Upper lobe of right lung (tissue), 1 donor: ENCODE measurements around the gene DGUOK. TPM values are rescaled to one million over a fixed set of nuclear protein-coding genes. Genes with fewer than 3 reads are reported as not detected.

Experiments
- ATAC-seq: fragments of 200-7000 bp; cut with Tn5 transposase; one replicate; pipeline ENCODE4 v1.9.1; 2020; ENCODE audit warnings: mild to moderate bottlenecking, moderate library complexity
- DNase-seq: peaks from one replicate; pipeline ENCODE4 v3.0.0-alpha.2; 2020
- H3K27ac ChIP-seq: fragments of 200-600 bp; one replicate; pipeline ENCODE4 v1.8.0; 2022
- H3K27me3 ChIP-seq: fragments of 200-600 bp; one replicate; pipeline ENCODE4 v1.8.0; 2022; ENCODE audit warnings: mild to moderate bottlenecking
- H3K36me3 ChIP-seq: fragments of 200-600 bp; one replicate; pipeline ENCODE4 v1.8.0; 2022
- H3K4me1 ChIP-seq: fragments of 200-600 bp; one replicate; pipeline ENCODE4 v1.8.0; 2022
- H3K4me3 ChIP-seq: fragments of 200-600 bp; one replicate; pipeline ENCODE4 v1.8.0; 2022; ENCODE audit warnings: mild to moderate bottlenecking
- H3K9me3 ChIP-seq: fragments of 200-600 bp; one replicate; pipeline ENCODE4 v1.8.0; 2022
- intact Hi-C: fragments of 100-400 bp; cut with DNase I; formaldehyde crosslinking; loops from one replicate; pipeline ENCODE4 v1.11.0; 2022
- total RNA-seq: library from RNA; stranded (reverse); fragmentation: NEBNext Ultra II Directional; extraction: Animal tissue kit (Norgen Biotek cat#: 25700); gene quantifications from one replicate; pipeline ENCODE4 v1.2.1, GENCODE V29; 2021
- TF ChIP-seq, protein P1 (sequence below): fragments of 200-600 bp; IDR thresholded peaks from one replicate; pipeline ENCODE4 v1.8.0; 2022; ENCODE audit warnings: antibody characterized with exemption
- donor health status: DM: no; HTN: yes; CAD: no; lungs with severe emphysema.

The DGUOK gene
- total RNA-seq, 1 donor from 2014 or later = 34.4 TPM

DNA sequence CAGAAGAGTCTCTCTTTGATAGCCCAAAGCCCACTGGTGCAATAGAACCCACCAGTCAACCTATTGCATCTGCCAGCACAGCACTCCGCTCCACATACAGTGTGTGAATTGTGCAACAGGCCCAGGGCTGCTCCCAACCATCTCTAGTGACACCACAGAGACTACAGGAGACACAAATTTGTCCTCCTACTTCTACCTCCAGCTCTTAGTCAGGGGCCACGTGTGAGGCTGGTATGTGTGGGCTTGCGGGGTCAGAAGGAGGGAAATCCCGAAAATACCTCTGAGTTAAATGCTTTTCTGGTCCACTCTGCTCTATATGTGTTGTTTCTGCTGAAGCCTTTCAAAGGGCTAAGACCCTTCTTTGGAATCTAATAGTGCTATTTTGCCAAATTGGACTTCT is 18.0 kb downstream of the DGUOK start:
- Histone ChIP-seq H3K9me3 (no peaks in the 10 kb centered on the region), H3K27ac (no peak overlapping the region), H3K4me3 (no peak overlapping the region), H3K27me3 (no peaks in the 10 kb centered on the region), H3K4me1 (peaks cover 10% of the 10 kb centered on the region), H3K36me3 (peaks cover 58% of the 10 kb centered on the region)
- ATAC-seq (no peak), DNase-seq (no peak)
- intact Hi-C loops = no loop called here
- TF ChIP-seq, protein P1, sequence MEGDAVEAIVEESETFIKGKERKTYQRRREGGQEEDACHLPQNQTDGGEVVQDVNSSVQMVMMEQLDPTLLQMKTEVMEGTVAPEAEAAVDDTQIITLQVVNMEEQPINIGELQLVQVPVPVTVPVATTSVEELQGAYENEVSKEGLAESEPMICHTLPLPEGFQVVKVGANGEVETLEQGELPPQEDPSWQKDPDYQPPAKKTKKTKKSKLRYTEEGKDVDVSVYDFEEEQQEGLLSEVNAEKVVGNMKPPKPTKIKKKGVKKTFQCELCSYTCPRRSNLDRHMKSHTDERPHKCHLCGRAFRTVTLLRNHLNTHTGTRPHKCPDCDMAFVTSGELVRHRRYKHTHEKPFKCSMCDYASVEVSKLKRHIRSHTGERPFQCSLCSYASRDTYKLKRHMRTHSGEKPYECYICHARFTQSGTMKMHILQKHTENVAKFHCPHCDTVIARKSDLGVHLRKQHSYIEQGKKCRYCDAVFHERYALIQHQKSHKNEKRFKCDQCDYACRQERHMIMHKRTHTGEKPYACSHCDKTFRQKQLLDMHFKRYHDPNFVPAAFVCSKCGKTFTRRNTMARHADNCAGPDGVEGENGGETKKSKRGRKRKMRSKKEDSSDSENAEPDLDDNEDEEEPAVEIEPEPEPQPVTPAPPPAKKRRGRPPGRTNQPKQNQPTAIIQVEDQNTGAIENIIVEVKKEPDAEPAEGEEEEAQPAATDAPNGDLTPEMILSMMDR = no peak

DNA sequence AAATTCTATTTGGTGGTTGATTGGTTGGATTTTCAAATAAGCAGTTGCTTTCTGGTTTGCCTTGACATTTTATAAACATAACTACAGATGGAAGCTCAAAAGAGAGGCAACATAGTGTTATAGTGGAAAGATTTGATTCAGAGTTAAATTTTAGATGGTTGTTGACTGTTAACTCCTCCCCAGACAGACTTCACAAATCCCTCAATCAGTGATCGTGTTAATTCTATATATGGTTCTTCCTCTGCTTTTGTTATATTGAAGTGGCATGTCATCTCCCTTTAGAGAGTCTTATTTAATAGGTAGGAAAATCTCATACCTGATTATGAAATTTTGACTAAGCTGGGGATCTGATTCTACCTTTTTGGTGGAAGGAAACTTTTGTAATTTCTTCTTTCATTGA is 19.5 kb downstream of the DGUOK start:
- intact Hi-C loops = no loop called here
- peaks cover 10% of the 10 kb centered on the region for H3K4me1 ChIP-seq
- H3K4me3 ChIP-seq = no peak overlapping the region
- peaks cover 71% of the 10 kb centered on the region for H3K36me3 ChIP-seq
- H3K27ac ChIP-seq = no peak overlapping the region
- DNase-seq = no peak
- no peaks in the 10 kb centered on the region for H3K9me3 ChIP-seq
- TF ChIP-seq, protein P1 = no peak
- H3K27me3 ChIP-seq = no peaks in the 10 kb centered on the region
- ATAC-seq = no peak

DNA sequence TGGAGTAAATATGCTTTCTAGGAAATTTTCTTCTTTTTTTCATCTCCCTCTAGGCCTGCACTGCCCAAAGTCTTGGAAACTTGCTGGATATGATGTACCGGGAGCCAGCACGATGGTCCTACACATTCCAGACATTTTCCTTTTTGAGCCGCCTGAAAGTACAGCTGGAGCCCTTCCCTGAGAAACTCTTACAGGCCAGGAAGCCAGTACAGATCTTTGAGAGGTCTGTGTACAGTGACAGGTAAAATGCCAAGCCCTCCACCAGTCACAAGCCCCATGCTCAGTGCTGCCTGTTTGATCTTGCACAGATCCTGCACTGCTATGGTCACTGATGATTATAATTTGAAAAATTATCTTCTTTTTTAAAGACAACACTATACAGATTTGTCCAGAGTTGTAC is 20.0 kb downstream of the DGUOK start:
- no peak overlapping the region for H3K4me3 ChIP-seq
- H3K36me3 ChIP-seq = peaks cover 74% of the 10 kb centered on the region
- no peak overlapping the region for H3K27ac ChIP-seq
- DNase-seq (no peak), ATAC-seq (peak; percentile 69)
- peaks cover 10% of the 10 kb centered on the region for H3K4me1 ChIP-seq
- TF ChIP-seq, protein P1 = no peak
- H3K9me3 ChIP-seq = no peaks in the 10 kb centered on the region
- no peaks in the 10 kb centered on the region for H3K27me3 ChIP-seq
- intact Hi-C loops = no loop called here

DNA sequence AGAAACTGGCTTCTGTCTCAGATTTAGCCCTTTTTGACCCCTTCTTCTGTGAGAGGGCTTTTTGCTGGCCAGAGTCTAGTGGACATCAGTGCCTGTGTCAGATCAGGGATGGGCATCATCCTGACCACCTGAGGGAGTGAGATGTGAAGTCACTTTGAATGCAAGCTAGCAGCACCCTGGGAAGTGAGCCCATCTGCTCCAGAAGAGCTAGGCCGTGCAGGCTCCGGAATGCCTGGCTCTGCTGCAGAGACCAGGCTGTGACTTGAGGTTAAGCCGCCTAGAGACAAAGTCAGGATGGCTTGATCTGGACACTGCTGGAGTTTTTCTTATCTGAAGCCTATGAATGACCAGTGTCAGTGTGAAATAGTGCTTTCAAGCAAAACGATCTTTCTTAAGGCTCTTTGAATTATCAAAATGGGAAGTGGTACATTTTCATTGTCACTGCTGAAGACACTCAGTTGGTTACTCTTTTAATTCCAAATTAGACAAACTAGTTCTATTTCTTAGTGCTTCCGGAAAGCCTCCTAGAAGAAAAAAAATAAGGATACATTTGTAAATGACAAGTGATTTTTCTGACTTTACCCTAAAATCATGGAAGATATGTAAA is 20.8 kb downstream of the DGUOK start:
- Histone ChIP-seq H3K9me3 (no peaks in the 10 kb centered on the region), H3K27ac (no peak overlapping the region), H3K27me3 (no peaks in the 10 kb centered on the region), H3K4me3 (no peak overlapping the region), H3K36me3 (peaks cover 75% of the 10 kb centered on the region), H3K4me1 (peaks cover 16% of the 10 kb centered on the region)
- intact Hi-C loops = no loop called here
- DNase-seq = no peak
- no peak for ATAC-seq
- TF ChIP-seq, protein P1 = no peak

DNA sequence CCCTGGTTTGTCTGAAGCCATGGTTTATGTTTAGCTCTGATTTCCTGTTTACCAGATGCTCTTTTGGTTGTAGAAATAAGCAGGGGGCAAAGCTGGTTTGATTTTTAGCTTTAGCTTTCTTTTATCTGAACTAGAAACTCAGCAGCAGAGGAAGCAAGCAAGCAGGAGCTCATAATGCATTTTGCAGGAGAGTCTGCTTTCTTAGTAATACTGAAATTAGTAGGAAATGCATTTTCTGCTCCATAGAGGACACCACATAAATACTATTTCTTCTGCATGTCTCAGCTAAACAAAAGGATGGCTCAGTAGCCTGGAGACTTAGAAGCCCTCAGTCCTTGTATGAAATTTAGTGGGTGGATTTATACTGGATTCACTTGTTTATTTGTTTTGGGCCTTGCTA is 23.1 kb downstream of the DGUOK start:
- no peak for ATAC-seq
- intact Hi-C loops = no loop called here
- TF ChIP-seq, protein P1 = no peak
- Histone ChIP-seq H3K9me3 (no peaks in the 10 kb centered on the region), H3K27ac (no peak overlapping the region), H3K4me1 (peaks cover 20% of the 10 kb centered on the region), H3K27me3 (no peaks in the 10 kb centered on the region), H3K4me3 (no peak overlapping the region), H3K36me3 (peaks cover 81% of the 10 kb centered on the region)
- DNase-seq = no peak
